ENCODE data around the gene STX10.

GRCh38 chr19:13176345-13176744 is 26.2 kb upstream of the STX10 start:
- no peak for TF ChIP-seq CTCF (IDR thresholded peaks at IDR 0.05)
- no peak for TF ChIP-seq HOXA7 (CRISPR knock-in tag; IDR thresholded peaks at IDR 0.05)
- TF ChIP-seq KDM5A (IDR thresholded peaks at IDR 0.05) = no peak
- no peak for TF ChIP-seq RAD21 (conservative IDR thresholded peaks at IDR 0.05 in 1 of 2, IDR thresholded peaks at IDR 0.05 in 1 of 2)
- TF ChIP-seq POLR2A (IDR thresholded peaks at IDR 0.05; ENCODE audit: low read length) = no peak
- TF ChIP-seq ZFP36 (IDR thresholded peaks at IDR 0.05; ENCODE audit: borderline replicate concordance, partially characterized antibody) = no peak
- TF ChIP-seq JUN (IDR thresholded peaks at IDR 0.05) = no peak
